HG02943 (cell line): ENCODE results near the gene OR4N5.
"Not testable (repeated sequence)": the region's sequence is repeated elsewhere in the genome, so short reads cannot be mapped to it uniquely, and the experiment has no call there.

Source experiments
- ATAC-seq: cut with Tn5 transposase; IDR thresholded peaks from one replicate; pipeline ENCODE4 v1.9.1; 2021; ENCODE audit warnings: mild to moderate bottlenecking, low read depth, moderate library complexity; ENCODE audit not compliant: unreplicated experiment

OR4N5 gene

GRCh38 chr14:20138520-20138919 lies at the start of gene OR4N5:
Gene OR4N5, plus strand, starts transcription at chr14:20138820. Its CDS starts 4,916 bp downstream, at chr14:20143736.
- no peak for ATAC-seq

- no peak for ATAC-seq
Observed at GRCh38 chr14:20092050-20092449, 46.6 kb upstream of the OR4N5 start.

- ATAC-seq, result no peak
Observed at GRCh38 chr14:20093442-20093841, 45.2 kb upstream of the OR4N5 start.

GRCh38 chr14:20098926-20099770 lies 39.5 kb upstream of the OR4N5 start:
- ATAC-seq, result not testable (repeated sequence)

- no peak for ATAC-seq
Observed at GRCh38 chr14:20110438-20110837, 28.2 kb upstream of the OR4N5 start, which contains the start of gene OR4K17. Gene OR4K17, plus strand, starts transcription at chr14:20110739. Its CDS starts 6,761 bp downstream, at chr14:20117500.

- no peak for ATAC-seq
Observed at GRCh38 chr14:20112321-20112720, 26.3 kb upstream of the OR4N5 start.

- ATAC-seq, result no peak
Observed at GRCh38 chr14:20116748-20117147, 21.9 kb upstream of the OR4N5 start.

GRCh38 chr14:20118795-20119194 lies 19.8 kb upstream of the OR4N5 start:
- no peak for ATAC-seq

- no peak for ATAC-seq
Observed at GRCh38 chr14:20143911-20144310, 5.3 kb downstream of the OR4N5 start.

- no peak for ATAC-seq
Observed at GRCh38 chr14:20144820-20145219, 6.2 kb downstream of the OR4N5 start.

- ATAC-seq, result no peak
Observed at GRCh38 chr14:20164462-20164861, 25.8 kb downstream of the OR4N5 start.

- no peak for ATAC-seq
Observed at GRCh38 chr14:20167091-20167490, 28.5 kb downstream of the OR4N5 start.

GRCh38 chr14:20169852-20170251 lies 31.2 kb downstream of the OR4N5 start:
- ATAC-seq, result not testable (repeated sequence)

GRCh38 chr14:20174205-20174604 lies 35.6 kb downstream of the OR4N5 start:
- ATAC-seq, result not testable (repeated sequence)

- ATAC-seq, result no peak
Observed at GRCh38 chr14:20176330-20176729, 37.7 kb downstream of the OR4N5 start.

GRCh38 chr14:20177433-20177974 lies 38.9 kb downstream of the OR4N5 start:
- no peak for ATAC-seq

- no peak for ATAC-seq
Observed at GRCh38 chr14:20179218-20179617, 40.6 kb downstream of the OR4N5 start.

- no peak for ATAC-seq
Observed at GRCh38 chr14:20179880-20180279, 41.3 kb downstream of the OR4N5 start.

GRCh38 chr14:20180486-20180885 lies 41.9 kb downstream of the OR4N5 start:
- ATAC-seq, result no peak

- ATAC-seq, result no peak
Observed at GRCh38 chr14:20184181-20184580, 45.6 kb downstream of the OR4N5 start.

- no peak for ATAC-seq
Observed at GRCh38 chr14:20190596-20190995, 52.0 kb downstream of the OR4N5 start, which contains the start of gene OR11G2. Gene OR11G2, plus strand, starts transcription at chr14:20190896. Its CDS starts 6,542 bp downstream, at chr14:20197438.

- no peak for ATAC-seq
Observed at GRCh38 chr14:20191396-20191795, 52.8 kb downstream of the OR4N5 start.
